HG03378 (cell line): ENCODE results near the gene ANOS1.
"Not testable (repeated sequence)": the region's sequence is repeated elsewhere in the genome, so short reads cannot be mapped to it uniquely, and the experiment has no call there.

Source experiments
- ATAC-seq: cut with Tn5 transposase; IDR thresholded peaks from one replicate; pipeline ENCODE4 v1.9.1; 2021; ENCODE audit warnings: mild to moderate bottlenecking, moderate library complexity; ENCODE audit not compliant: unreplicated experiment

ANOS1 gene

GRCh38 chrX:8632924-8633323 is 99.0 kb downstream of the ANOS1 start:
- no peak for ATAC-seq

GRCh38 chrX:8629871-8630270 is 102.1 kb downstream of the ANOS1 start:
- no peak for ATAC-seq

GRCh38 chrX:8627796-8628195 is 104.1 kb downstream of the ANOS1 start:
- no peak for ATAC-seq

DNA sequence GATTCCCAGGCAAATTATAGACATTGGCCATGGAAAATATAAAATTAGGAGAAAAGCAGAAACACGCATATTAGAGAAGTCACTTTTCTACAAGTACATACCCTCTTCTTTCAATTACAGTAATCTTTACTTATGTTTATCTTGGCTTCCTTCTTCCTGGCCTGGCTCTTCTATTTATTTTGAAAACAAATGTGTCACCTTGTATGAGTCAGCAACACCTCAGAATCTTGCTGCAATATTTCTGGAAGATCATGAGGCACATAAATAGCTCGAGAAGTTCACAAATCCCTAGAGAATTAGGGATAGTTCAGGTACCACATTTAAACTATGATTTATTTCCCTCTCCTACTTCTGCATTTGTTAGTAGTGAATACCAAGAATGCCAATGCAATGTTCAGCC is 124.6 kb downstream of the ANOS1 start:
- no peak for ATAC-seq

- no peak for ATAC-seq
These were observed 127.8 kb downstream of the ANOS1 start for GRCh38 chrX:8604131-8604530.

- ATAC-seq: no peak
These were observed 140.4 kb downstream of the ANOS1 start for GRCh38 chrX:8591501-8591900.

DNA sequence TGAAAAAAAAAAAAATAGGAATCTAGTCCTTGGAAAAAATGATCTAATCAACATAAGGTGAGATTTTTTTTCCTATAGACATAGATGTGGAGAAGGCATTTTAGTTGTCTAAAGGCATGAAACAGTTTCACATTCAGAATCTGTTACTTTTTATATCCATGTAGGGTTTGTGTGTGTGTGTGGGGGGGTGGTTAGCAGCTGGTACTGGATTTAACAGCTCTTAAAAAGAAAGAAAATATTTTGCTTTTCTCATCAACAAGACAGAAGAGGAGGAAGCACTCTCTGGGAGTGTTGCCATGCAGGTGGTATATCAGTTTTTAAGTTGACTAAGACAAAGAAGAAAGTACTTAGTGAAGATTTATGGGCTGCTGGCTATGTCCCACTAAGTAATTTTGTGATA is 145.0 kb downstream of the ANOS1 start:
- no peak for ATAC-seq

DNA sequence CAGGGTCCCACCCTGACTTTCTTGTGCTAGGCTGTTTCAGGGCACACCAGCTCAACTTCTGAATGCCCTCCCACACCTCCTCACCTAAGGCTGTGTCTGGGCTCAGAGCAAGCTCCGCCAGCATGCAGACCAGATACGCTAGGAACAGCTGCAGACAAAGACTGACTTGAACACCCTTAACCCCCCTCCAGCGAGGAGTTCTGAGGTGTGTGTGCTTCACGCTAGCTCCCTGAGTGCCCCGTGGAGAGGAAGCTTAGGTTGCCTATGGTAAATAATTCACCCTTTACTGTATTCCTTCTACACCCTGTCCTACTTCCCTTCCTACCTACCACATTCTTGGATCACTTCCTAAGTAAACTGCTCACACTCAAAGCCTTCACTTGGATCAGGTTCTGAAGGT is 152.3 kb downstream of the ANOS1 start:
- no peak for ATAC-seq

- ATAC-seq: no peak
These were observed 155.1 kb downstream of the ANOS1 start for GRCh38 chrX:8576821-8577220.

DNA sequence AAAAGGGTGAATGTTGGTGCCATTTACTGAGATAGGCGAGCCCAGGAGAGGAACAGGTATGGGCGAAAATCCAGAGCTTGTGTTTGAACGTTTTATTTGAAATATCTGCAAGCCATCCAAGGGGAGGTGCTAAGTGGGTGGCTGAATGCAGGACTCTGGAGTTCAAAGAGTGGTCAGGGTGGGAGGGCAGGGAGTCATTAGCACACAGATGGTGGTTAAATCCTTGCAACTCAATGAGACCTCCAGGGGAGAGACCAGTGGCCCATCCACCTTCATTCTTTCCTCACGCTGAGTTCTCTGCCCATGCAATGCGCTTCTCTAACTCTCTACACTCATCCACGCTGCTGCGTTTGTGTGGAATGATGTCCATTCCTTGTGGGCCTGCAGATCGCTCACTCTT is 166.2 kb downstream of the ANOS1 start:
- ATAC-seq: no peak

DNA sequence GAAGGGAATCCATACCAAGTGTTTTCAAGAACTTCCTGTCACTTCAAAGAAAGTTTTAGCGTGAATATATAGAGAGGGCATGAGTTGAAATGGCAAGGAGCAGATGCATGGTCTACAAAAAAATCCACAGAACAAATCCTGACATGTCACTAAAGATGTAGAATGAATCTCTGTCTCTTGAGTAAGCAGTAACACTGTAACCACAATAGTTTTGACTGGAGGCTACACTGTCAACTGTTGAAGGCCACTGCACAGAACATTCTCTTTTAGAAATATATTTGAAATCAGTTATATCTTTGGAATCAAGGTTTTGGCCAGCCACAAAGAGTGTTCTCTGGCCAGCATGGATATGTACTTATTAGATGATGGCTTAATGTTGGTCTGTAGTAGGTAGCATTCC is 183.5 kb downstream of the ANOS1 start:
- no peak for ATAC-seq

DNA sequence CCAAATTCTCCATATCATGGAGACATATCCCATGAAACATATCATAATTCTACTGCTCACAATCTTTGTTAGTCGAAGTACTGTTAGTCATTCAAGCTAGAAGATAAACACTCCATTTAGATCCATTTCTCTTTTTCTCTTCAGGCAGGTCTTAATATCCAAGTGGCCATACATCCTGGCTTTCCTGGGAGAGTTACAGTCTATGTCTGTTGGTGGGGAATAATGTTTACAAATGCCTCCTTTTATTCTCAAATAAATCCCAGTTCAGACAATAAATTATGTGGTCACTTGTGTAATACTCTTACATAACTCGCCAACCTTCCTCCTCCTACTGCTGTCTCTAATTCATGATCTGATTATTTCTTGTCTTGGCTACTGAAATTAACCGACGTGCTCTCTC is 185.2 kb downstream of the ANOS1 start:
- ATAC-seq: no peak

GRCh38 chrX:8520791-8521190 is 211.1 kb downstream of the ANOS1 start:
- ATAC-seq: no peak

DNA sequence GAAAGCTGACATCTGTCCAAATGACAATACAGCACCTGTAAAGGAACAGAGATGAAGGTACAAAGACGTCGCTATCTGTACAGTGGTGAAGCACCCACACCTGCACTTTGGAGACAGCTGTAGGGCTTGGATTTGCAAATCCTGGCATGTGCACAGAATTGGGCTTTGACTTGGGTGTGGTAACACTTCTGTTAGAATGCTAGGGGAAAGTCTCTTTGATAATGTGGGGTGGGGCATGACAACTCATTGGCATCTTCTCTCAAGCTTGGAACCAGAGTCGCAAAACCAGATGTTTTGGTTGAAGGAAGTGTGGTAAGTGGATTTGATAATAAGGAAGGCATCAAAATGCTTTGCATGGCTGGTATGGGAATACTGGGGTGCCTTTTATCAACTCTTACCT is 211.8 kb downstream of the ANOS1 start:
- ATAC-seq: no peak

DNA sequence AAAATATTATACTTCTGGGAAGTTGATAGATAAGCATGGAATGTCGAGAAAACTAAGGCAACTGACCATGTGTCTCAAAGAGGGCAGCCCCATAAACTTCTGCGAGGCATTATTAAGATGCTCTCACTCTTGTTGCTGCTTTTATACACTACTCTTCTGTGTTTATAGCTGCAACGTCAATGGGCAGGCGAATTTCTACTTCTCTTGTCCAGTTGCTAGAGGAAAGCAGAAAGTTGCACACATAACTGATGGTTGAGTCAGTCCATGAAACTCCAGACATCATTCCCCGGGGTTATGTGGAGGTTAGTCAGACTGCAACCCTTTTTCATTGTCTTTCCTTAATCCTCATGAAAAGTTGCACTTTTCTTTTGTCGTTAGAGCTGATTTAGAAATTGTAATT is 227.5 kb downstream of the ANOS1 start:
- no peak for ATAC-seq

DNA sequence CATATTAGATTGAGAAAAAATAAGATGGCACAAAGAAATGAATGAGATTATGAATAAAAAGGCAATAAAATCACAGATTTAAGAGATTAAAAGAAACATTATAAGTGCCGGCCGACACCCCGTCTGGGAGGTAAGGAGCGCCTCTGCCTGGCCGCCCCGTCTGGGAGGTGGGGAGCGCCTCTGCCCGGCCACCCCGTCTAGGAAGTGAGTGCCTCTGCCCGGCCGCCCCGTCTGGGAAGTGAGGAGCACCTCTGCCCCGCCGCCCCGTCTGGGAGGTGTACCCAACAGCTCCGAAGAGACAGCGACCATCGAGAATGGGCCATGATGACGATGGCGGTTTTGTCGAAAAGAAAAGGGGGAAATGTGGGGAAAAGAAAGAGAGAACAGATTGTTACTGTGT is 229.8 kb downstream of the ANOS1 start:
- ATAC-seq: not testable (repeated sequence)

DNA sequence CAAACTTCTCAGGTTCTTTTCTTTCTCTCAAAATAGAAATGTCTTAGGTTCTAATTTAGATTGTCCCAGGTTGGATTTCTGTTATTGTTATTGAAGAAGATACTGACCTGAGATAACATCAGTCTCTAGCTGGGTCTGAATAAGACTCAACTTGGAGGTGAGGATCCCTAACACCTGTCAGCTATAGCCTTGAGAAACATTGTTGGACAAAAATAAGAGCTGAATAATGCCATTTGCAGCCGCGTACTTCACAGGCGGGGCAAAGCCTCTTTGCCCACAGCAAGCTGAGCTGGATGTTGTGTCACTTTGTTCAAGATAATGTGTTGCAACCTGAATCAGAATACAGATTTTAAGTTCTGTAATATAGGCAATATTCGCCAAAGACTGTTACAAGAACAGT is 231.7 kb downstream of the ANOS1 start:
- ATAC-seq: no peak

- ATAC-seq: not testable (repeated sequence)
These were observed 236.9 kb downstream of the ANOS1 start for GRCh38 chrX:8495036-8495435.

DNA sequence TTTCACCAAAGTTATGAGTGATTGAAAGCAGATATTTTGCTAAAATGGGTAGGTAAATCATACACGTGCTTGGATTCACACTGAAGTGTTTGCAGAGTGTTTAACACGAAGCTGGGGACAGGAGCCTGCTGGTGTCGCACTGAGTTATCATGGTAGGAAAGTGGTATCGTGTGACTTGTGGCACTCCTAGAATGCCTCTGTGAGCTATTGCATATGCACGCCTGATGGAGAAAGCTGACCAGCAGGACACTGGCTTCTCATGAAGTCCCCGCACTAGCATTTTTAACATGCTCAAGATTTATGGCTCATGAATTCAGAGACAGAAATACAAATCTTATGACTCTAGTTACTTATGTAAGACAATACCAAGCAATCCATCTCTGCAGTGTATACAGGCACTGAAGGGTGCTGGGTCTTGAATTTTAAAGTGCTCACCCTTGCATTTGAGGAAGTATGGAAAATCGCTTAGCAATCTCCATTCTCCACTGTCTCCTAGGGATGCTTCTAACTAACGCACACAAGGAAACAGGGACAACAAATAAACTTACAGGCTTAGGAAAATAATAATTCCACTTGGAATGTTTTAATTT is 247.5 kb downstream of the ANOS1 start:
- ATAC-seq: no peak
